SK-N-MC (cell line): ENCODE data around the gene SLC39A11.

Source experiments
- EZH2 ChIP-seq: fragments of 200-600 bp; sonication (generic); IDR thresholded peaks from one replicate; pipeline ENCODE4 v1.6.1; 2017; ENCODE audit warnings: antibody characterized with exemption
- POLR2AphosphoS5 ChIP-seq: IDR thresholded peaks from 2 replicates; pipeline ENCODE4 v1.6.1; 2012; ENCODE audit warnings: mild to moderate bottlenecking, low read depth, low read length, borderline replicate concordance

DNA sequence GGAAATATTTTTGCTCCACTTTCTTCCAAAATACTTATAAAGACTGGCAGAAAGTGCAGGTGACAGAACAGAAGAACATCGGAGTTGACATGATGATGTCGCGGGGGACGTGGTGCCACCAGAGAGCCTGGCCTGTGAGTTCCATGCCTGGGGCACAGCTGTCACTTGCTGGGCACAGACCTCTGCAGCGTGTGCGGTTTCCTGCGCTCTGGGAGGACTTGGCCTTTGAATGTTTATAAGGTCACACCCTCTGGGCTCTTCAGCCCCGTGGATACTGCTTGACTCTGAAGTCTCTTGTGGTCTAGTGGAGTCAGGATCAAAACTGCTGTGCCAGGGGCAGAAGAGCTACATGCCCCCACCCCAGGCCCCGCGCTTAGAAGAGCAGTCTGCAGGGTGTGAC, 357.9 kb downstream of the SLC39A11 start:
- TF ChIP-seq POLR2AphosphoS5 (no peak), EZH2 (no peak)
